Measurements from ENCODE around the gene NR1H2.

Gene NR1H2

DNA sequence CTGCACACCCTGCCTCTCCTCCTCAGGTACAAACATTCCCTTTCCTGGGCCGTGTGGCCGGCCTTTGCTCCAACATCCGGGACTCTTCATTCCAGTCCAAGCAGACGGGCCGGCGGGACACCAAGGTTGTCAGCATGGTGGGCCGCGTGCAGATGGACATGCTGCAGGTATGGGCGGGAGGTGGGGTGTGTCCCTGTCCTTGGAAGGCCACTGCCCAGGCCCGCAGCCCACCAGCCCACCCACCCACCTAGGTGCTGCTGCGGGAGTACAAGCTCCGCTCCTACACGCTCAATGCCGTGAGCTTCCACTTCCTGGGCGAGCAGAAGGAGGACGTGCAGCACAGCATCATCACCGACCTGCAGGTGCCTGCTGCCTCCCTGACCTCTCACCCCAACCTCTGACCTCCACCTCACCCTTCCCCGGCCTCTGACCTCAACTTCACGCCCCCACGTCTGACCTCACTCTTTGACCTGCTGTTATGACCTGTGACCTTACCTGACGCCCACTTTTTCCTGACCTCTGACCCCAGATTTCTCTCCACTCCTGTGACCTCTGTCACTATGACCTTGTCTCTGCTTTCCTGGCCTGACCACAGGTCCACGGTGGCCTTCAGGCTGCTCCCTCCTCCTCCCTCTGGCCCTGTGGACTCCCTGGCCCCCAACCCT is 30.0 kb downstream of the NR1H2 start:
- no peak for DNase-seq

DNA sequence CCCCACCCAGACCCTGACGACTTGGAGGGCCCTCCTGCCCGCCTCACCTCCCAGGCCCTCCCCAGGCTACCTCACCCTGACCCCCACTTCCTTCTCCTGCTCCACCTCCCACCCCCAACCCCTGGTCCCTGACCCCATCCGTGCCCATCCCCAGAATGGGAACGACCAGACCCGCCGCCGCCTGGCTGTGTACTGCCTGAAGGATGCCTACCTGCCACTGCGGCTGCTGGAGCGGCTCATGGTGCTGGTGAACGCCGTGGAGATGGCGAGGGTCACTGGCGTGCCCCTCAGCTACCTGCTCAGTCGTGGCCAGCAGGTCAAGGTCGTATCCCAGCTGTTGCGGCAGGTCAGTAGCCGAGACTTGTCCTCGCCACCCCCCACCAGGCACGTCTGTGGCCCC is 30.6 kb downstream of the NR1H2 start:
- no peak for DNase-seq

DNA sequence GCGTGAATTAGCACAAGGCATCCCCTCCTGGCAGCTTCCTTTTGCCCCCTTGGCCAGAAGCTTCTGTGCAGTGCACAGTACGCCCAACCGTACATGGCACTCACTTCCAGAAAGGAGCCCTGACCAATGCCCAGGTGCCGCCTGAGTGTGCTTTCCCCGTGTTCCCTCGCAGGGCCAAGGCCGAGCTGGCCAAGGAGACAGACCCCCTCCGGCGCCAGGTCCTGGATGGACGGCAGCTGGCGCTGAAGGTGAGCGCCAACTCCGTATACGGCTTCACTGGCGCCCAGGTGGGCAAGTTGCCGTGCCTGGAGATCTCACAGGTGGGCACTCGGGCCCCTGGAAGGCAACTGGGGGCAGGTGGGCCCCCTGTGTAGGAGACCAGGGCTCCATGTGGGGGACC is 33.1 kb downstream of the NR1H2 start:
- DNase-seq, result no peak

DNA sequence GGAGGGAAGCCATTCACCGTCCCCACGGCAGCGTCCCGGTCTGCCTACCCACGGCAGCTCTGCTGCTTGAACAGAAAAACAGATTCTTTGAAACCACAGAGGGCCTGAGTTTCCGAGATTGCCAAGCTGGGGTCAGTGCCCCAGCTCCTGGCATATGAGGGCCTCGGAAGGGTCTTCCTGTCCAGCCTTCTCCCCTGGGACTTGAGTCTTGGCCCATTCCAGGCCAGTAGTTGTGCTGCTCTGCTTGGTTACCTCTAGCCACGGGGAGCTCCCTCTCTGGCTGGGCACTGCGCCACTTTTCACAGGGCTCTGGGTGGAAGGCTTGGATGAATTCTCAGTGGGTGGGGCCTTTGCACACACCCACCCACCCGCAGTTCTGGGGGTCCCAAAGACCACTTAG is 33.9 kb downstream of the NR1H2 start:
- no peak for DNase-seq

DNA sequence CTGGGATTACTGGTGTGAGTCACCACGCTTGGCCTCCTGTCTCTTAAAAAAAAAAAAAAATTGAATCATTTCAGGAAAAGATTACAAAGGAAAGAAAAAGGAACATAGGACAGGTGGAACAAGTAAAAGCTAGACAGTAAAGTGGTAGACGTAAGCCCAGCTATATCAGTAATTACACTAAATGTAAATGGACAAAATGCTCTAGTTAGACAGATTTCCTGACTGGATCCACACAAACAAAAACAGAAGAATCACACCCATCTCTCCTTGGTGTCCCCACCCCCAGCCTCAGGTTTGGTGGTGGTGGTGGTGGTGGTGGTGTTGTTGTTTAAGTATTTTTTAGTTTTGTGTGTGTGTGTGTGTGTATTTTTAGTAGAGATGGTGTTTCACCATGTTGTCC is 36.2 kb downstream of the NR1H2 start:
- no peak for DNase-seq

DNA sequence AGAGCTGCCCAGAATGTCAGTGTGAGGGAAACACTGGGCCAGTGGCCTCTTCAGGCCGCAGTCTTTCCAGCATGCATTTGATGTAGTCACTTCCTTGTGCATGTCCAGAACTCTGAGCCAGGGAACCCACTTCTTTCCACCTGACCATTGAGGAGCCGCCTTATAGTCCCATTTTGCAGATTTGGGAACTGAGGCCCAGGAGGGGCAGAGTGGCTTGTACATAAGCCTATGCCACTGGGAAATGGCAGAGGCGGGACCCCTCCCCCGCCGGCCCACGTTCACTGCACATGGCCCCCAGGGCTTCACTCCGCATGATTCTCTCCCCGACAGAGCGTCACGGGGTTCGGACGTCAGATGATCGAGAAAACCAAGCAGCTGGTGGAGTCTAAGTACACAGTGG is 36.8 kb downstream of the NR1H2 start:
- DNase-seq, result no peak

DNA sequence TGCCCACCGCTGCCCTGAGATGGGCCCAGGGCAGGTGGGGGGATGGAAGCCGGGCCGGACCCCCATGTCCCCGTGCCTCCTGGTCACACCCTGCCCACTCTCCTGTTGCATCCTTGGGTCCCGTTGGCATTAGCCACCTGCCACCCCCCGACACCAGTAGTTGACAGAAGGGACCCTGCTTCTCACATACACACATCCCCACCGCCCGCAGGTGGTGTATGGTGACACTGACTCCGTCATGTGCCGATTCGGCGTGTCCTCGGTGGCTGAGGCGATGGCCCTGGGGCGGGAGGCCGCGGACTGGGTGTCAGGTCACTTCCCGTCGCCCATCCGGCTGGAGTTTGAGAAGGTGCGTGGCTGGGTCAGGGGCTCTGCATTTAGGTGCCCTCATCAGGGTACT is 37.3 kb downstream of the NR1H2 start:
- DNase-seq, result no peak

DNA sequence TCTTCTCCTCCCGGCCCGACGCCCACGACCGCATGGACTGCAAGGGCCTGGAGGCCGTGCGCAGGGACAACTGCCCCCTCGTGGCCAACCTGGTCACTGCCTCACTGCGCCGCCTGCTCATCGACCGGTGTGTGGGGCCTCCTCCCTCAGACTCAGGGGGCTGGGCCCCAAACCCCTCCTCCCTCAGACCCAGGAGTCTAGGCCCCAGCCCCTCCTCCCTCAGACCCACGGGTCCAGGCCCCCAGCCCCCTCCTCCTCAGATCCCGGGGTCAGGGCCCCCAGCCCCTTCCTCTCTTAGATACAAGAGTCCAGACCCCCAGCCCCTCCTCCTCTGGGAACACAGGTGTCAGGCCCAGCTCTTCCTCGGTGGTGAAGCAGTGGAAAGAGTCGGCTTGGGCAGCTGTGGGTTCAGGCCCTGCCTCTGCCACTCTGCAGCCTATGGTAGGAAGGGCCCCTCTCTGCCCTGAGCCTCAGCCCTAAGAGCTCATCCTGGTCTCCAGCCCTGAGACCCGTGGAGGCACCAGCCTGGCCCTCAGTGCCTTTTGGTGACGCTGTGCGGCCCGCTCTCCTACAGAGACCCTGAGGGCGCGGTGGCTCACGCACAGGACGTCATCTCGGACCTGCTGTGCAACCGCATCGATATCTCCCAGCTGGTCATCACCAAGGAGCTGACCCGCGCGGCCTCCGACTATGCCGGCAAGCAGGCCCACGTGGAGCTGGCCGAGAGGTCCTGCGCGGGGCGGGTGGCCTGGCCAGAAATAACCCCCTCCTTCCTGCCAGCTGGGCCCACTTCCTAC is 38.8 kb downstream of the NR1H2 start:
- DNase-seq, result peak; percentile 71

DNA sequence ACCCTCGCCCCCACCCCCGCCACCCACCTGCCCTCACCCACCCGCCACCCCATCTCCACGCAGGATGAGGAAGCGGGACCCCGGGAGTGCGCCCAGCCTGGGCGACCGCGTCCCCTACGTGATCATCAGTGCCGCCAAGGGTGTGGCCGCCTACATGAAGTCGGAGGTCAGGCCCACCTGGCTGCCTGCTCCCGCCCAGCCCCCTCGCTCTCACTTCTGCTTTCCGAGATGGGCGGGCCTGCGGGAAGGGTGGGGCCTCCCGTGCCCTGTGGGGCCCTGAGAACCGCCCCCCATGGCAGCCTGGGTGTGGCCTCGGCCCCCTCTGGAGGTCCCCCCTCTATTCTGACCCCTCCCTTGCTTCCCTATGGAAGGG is 39.4 kb downstream of the NR1H2 start:
- DNase-seq, result no peak

DNA sequence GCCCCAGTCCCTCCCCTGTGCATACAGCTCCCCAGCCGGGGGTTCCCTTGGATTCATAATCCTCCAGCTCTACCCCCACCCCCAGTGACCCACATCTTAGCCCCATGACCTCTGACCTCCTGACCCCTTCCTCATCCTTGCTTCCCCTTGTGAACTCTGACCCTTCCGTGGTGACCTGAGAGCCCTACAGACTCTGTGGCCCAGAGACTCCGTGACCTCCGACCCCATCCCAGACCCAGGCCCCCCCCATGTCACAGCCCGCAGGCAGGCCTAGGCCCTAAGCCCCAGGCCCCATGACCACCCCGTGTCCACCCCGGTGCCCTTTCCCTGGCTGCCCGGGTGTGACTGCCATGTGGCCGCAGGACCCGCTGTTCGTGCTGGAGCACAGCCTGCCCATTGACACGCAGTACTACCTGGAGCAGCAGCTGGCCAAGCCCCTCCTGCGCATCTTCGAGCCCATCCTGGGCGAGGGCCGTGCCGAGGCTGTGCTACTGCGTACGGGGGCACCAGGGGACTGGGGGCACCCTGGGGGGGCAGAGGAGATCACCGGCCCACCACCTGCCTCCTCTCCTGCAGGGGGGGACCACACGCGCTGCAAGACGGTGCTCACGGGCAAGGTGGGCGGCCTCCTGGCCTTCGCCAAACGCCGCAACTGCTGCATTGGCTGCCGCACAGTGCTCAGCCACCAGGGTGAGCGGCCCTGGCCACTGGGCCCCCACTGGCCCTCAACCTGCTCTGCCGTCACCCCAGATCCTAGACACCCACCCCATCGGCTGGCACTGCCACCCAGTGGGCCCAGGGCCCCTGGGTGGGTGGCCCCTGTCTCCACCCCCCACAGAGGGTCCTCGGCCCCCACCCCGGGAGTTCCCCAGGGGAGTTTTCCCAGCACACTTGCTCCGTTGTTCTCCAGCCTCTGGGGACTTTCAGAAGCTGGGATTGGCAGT is 40.0 kb downstream of the NR1H2 start:
- no peak for DNase-seq

DNA sequence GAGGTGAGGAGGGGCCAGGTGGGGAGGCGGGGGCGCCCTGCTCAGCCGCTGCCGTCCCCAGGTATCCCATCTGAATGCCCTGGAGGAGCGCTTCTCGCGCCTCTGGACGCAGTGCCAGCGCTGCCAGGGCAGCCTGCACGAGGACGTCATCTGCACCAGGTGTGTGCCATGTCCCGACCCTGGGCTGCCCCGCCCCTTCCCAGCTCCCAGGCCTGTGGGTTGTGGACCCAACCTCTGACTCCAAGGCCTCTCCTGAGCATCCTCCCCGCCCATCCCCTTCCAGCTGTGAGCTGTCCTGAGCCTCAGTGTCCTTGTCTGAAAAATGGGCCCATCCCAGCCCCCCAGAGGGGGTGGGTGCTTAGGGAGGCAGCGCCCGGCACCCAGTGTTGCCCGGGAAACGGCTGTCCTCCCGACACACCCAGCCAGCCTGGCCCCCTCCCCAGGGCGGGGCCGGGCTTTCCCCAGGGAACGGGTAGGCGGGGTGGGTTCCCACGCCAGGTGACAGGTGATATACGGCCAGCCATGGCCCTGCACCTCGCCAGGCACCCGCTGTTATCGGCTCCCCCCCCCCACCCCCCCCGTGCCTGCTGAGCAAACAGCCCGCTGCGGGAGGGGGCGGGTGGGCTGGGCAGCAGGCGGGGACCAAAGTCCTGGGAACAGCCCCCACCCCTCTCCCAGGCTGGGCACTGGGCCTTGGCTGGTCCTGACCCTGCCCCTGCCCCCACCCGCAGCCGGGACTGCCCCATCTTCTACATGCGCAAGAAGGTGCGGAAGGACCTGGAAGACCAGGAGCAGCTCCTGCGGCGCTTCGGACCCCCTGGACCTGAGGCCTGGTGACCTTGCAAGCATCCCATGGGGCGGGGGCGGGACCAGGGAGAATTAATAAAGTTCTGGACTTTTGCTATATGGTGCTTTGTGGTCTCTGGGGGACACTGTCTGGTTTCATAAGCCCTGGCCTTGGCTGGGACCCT is 41.1 kb downstream of the NR1H2 start:
- no peak for DNase-seq

DNA sequence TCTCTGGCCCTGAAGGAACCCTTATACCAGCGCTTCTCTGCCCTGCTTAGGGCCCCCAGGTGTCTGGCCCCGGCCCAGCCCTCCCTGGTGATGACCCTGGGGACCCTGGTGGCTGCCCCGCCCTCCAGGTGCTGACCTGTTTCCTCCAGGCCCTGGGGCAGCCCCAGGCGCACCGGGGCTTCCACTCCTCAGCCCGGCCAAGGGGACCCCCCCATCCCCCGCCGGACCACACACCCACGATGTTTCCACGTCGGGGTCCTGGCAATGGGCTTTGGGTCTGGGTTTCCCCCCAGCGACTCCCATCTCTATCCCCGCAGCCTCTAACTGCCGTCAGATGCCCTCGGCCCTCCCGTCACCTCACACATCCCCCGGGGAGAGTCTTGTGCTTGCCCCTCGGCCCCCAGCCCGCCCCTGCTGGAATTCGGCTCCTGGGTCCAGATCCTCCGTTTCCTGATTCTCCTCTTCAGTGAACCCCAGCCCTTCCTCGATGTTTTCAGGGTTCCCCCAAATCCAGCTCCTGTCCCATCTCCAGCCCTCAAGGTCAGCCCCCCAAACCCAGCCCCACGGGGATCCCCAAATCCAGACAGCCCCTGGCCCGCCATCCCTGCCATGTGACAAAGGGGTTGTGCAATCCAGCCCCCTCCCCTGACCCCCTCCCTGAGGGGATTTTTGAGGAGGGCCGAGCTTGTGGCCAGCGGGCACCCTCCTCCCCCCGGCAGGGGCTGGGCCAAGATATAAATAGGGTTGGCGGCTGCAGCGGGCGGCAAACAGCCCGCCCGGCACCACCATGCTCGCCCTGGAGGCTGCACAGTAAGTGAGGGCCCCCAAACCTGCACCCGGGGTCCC is 42.1 kb downstream of the NR1H2 start, which contains the start of gene SPIB:
Gene SPIB, plus strand, starts transcription at position 763 of the 846 bp plus-strand sequence. Its CDS starts 25 bp downstream, at position 788.
- DNase-seq, result no peak

DNA sequence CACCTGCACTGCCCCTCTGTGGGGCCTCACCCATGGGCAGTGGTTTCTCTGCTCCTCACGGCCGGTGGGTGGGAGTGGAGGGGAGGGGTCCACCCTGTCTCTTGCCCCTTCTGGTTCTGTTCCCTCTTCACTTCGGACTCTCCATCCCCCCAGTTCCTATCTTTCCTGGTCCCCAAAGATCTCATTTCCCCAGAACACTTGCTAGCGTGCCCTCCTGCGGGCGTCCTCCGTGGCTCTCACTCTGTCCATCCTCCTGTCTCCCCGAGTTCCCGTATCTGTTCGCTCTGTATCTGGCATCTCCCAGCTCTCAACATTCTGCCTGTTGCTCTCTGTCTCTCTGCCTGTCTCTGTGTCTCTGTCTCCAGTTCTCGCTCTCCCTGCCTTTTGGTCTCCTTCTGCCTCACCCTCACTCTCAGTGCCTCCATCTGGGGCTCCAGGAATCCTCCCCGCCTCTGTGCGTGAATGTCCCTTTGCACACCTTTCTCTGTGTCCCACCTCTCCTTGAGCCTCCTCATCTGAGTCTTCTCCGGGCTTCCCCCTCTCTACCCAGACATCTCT is 42.8 kb downstream of the NR1H2 start:
- no peak for DNase-seq

DNA sequence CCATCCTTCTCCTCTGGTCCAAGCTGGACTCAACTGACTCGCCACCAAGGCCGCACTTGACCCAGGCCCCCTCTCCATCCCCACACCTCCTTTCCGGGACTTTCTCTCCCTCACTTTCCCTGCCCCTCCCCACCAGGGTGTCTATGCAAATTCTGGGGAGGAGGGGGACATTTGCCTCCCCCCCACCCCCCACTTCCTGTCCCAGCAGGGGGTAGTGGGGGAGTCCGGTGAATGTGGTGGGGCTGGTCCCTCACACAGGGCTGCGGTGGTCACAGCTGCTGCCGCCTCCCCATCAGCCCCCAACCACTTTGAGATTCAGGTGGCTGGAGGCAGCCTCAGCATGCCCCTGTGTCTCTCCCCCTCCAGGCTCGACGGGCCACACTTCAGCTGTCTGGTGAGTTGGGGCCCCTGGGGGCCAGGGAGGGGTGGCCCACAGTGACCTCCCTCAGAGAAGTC is 43.4 kb downstream of the NR1H2 start:
- no peak for DNase-seq

DNA sequence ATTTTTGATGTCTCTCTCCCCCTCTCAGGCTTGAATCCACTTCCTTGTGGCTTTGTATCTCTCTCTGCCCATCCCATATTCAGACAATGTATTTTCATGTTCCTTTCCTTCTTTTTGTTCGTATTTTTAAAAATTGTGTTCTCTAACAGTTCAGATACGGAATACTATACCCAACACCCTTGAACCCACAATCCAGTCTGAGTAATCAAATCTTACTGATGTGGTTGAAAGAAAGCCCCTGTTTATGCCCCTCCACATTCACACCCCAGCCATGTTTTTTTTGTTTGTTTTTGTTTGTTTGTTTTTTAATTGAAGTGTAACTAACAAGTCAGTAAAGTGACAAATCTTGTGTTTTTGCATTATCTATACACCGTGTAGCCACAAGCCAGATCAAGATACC is 43.9 kb downstream of the NR1H2 start:
- no peak for DNase-seq

DNA sequence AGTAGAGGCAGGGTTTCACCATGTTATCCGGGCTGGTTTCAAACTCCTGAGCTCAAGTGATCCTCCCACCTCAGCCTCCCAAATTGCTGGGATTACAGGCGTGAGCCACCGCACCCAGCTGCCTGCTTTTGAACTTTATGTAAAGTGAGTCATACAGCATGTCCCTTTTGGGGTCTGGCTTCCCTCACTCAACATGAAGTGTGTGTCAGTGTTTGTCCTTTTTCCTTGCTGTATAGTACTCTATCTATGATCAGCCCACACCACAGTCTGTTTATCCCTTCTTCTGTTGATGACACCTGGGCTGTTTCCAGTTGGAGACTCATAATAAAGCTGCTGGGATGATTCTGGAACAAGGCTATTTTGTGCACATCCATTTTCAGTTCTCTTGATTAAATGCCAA is 44.6 kb downstream of the NR1H2 start:
- DNase-seq, result no peak

DNA sequence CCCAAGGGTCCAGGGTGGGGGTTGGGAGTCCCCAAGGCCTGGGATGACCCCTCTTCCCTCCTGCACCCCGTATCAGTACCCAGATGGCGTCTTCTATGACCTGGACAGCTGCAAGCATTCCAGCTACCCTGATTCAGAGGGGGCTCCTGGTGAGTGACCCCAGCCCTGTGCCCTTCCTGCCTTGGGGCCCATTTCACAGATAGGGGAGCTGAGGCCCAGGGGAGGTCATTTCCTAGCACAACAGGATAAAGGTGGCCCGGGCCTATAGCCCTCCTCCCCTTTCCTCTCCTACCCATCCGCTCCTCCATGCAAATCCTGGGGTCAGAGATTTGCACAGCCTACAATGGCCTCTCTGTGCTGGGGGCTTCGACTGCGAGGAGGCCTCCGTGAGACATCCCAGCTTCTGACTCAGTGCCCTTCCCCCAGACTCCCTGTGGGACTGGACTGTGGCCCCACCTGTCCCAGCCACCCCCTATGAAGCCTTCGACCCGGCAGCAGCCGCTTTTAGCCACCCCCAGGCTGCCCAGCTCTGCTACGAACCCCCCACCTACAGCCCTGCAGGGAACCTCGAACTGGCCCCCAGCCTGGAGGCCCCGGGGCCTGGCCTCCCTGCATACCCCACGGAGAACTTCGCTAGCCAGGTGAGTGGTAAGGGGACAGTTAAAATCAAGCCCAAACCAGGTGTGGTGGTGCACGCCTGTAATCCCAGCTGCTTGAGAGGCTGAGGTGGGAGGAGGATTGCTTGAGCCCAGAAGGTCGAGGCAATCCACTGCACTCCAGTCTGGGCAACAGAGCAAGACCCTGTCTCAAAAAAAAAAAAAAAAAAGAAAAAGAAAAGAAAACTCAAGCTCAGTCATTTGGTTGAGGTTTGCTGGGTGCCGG is 46.4 kb downstream of the NR1H2 start:
- DNase-seq, result no peak

DNA sequence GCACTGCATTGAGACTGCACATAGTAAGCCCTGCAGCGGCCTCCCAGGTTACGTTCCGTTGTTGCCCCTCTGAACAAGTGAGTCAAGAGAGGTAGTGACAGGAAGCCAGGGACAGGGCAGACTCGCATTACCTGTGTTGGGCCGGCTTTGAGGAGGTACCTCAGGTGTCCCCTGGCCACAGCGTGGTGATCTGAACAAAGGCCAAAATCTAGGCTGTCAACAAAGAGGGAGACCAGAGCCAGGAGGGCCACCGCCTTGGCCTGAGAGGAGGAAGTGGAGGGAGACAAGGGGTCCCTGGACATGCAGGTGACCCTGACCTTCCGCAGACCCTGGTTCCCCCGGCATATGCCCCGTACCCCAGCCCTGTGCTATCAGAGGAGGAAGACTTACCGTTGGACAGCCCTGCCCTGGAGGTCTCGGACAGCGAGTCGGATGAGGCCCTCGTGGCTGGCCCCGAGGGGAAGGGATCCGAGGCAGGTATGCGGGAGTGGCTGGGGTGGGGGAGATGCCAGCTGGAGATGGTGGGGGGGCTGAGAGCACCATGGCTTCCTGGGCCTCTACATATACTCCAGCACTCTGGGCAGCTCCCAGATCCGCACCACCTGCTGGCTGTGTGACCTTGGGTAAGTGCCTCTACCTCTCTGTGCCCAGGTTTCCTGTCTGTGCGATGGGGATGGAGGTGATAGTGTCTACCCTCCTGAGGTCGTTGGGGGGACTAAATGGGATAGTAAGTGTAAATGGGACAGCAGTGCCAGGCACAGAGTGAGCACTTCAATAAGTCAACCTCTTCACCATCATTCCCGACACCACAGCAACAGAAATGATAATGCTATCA is 47.2 kb downstream of the NR1H2 start:
- DNase-seq, result no peak

DNA sequence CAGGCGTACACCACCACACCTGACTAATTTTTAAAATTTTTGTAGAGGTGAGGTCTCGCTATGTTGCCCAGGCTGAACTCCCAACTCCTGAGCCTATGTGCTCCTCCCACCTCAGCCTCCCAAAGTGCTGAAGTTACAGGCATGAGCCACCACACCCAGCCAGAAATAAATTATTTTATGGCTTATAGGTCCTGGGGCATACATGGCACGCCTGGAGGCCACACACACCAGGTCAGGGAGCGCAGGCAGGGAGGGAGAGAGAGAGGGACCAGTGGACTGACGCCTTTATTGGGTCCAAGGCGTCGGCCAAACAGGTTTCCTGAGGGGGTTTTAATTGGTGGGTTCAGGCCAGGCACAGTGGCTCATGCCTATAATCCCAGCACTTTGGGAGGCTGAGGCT is 49.3 kb downstream of the NR1H2 start:
- no peak for DNase-seq

Data from activated CD4-positive, alpha-beta T cell treated with anti-CD3 and anti-CD28 coated beads, Interleukin-2, amount 50 U/mL, for 16 hours (primary cell).